IMR-90 (cell line): ENCODE results near the gene PTRHD1. TPM values are rescaled to one million over a fixed set of nuclear protein-coding genes. Genes with fewer than 3 reads are reported as not detected.
A peak's percentile ranks its signal among the peaks of the same experiment; 100 is the strongest.

ENCODE experiments used
- ATAC-seq: fragments of 200-7000 bp; cut with Tn5 transposase; 2 replicates; pipeline ENCODE4 v1.9.1; 2020; ENCODE audit warnings: low read depth, mild to moderate bottlenecking, moderate library complexity
- BruUV-seq: library from RNA; stranded (reverse); fragments of 400-500 nt; replicated peaks from 2 replicates; lab custom pipeline; 2021; lab: Mats Ljungman, UMichigan
- CTCF ChIA-PET: fragments of 300-600 bp; formaldehyde crosslinking; extraction: SDS; loops from one replicate; lab custom pipeline; 2021; ENCODE audit warnings: antibody characterized with exemption; lab: Yijun Ruan, JAX
- POLR2A ChIA-PET: fragments of 300-600 bp; sonication (Branson Sonifier 250); formaldehyde crosslinking; loops from one replicate; lab custom pipeline; 2022; ENCODE audit warnings: antibody characterized with exemption; ENCODE audit not compliant: unreplicated experiment; lab: Charles Lee
- DNase-seq: peaks from one replicate; pipeline ENCODE4 v3.0.0; 2013
- H2AFZ ChIP-seq: replicated peaks from 2 replicates; pipeline ENCODE3; 2013; ENCODE audit warnings: low read length, mild to moderate bottlenecking; ENCODE audit not compliant: poor library complexity
- H2AK5ac ChIP-seq: 2 replicates; pipeline ENCODE4 v1.6.1; 2013; ENCODE audit warnings: low read depth, low read length, inconsistent platforms
- H2AK9ac ChIP-seq: replicated peaks from 2 replicates; pipeline ENCODE3; 2013; ENCODE audit warnings: mild to moderate bottlenecking, low read depth, low read length, moderate library complexity; ENCODE audit not compliant: poor library complexity
- H2BK120ac ChIP-seq: 2 replicates; pipeline ENCODE4 v1.6.1; 2013; ENCODE audit warnings: low read depth, low read length, inconsistent platforms
- H2BK15ac ChIP-seq: 3 replicates; pipeline ENCODE4 v1.6.1; 2013; ENCODE audit warnings: low read depth, low read length, inconsistent platforms
- H2BK20ac ChIP-seq: 2 replicates; pipeline ENCODE4 v1.6.1; 2013; ENCODE audit warnings: low read depth, mild to moderate bottlenecking, inconsistent platforms, low read length, moderate library complexity
- H2BK5ac ChIP-seq: 2 replicates; pipeline ENCODE4 v1.6.1; 2013; ENCODE audit warnings: mild to moderate bottlenecking, low read depth, low read length, inconsistent platforms; ENCODE audit not compliant: poor library complexity, severe bottlenecking
- H3K14ac ChIP-seq: replicated peaks from 2 replicates; pipeline ENCODE4 v1.6.1; 2013; ENCODE audit warnings: low read depth, low read length, inconsistent platforms
- H3K18ac ChIP-seq: 2 replicates; pipeline ENCODE4 v1.6.1; 2013; ENCODE audit warnings: low read depth, low read length, control low read depth
- H3K23ac ChIP-seq: 2 replicates; pipeline ENCODE4 v1.6.1; 2013; ENCODE audit warnings: low read depth, low read length, inconsistent platforms
- H3K27ac ChIP-seq: 2 replicates; pipeline ENCODE4 v1.5.1; 2013; ENCODE audit warnings: mild to moderate bottlenecking, control low read depth, low read length; ENCODE audit not compliant: insufficient read depth
- H3K27me3 ChIP-seq: 2 replicates; pipeline ENCODE4 v1.6.1; 2013; ENCODE audit warnings: low read length; ENCODE audit not compliant: control insufficient read depth, insufficient read depth
- H3K36me3 ChIP-seq: 2 replicates; pipeline ENCODE4 v1.6.1; 2013; ENCODE audit warnings: low read length, mixed read lengths; ENCODE audit not compliant: control insufficient read depth, insufficient read depth
- H3K4ac ChIP-seq: 2 replicates; pipeline ENCODE4 v1.6.1; 2013; ENCODE audit warnings: low read depth, low read length, inconsistent platforms
- H3K4me1 ChIP-seq: 2 replicates; pipeline ENCODE4 v1.6.1; 2013; ENCODE audit warnings: low read length, mixed read lengths; ENCODE audit not compliant: control insufficient read depth, insufficient read depth
- H3K4me2 ChIP-seq: 2 replicates; pipeline ENCODE4 v1.6.1; 2013; ENCODE audit warnings: low read depth, mild to moderate bottlenecking, control low read depth, low read length, moderate library complexity
- H3K4me3 ChIP-seq: 2 replicates; pipeline ENCODE4 v1.5.1; 2013; ENCODE audit warnings: low read depth, mild to moderate bottlenecking, control low read depth, low read length, moderate library complexity; ENCODE audit not compliant: insufficient read depth
- H3K56ac ChIP-seq: 2 replicates; pipeline ENCODE4 v1.6.1; 2013; ENCODE audit warnings: low read length, inconsistent platforms; ENCODE audit not compliant: insufficient read depth; ENCODE audit errors: extremely low read depth
- H3K79me1 ChIP-seq, 2 experiments: 2 replicates each; pipeline ENCODE4 v1.6.1; 2013; ENCODE audit warnings: low read length in 2 of 2, inconsistent platforms in 1 of 2, low read depth in 1 of 2
- H3K9ac ChIP-seq: 2 replicates; pipeline ENCODE4 v1.6.1; 2013; ENCODE audit warnings: low read depth, low read length, control low read depth
- H3K9me1 ChIP-seq: 2 replicates; pipeline ENCODE4 v1.6.1; 2013; ENCODE audit warnings: low read length, inconsistent platforms; ENCODE audit not compliant: insufficient read depth
- H3K9me3 ChIP-seq: 2 replicates; pipeline ENCODE4 v1.6.1; 2013; ENCODE audit warnings: low read length; ENCODE audit not compliant: control insufficient read depth, insufficient read depth
- H4K20me1 ChIP-seq: 2 replicates; pipeline ENCODE4 v1.6.1; 2013; ENCODE audit warnings: low read length, inconsistent platforms; ENCODE audit not compliant: insufficient read depth
- H4K5ac ChIP-seq: 2 replicates; pipeline ENCODE4 v1.6.1; 2013; ENCODE audit warnings: mild to moderate bottlenecking, low read depth, low read length, control low read depth
- H4K8ac ChIP-seq, 2 experiments: 2 replicates each; pipeline ENCODE4 v1.6.1; 2013; ENCODE audit warnings: low read depth in 2 of 2, low read length in 2 of 2, control low read depth in 1 of 2, inconsistent platforms in 1 of 2
- H4K91ac ChIP-seq: 2 replicates; pipeline ENCODE4 v1.6.1; 2013; ENCODE audit warnings: low read depth, low read length, inconsistent platforms; ENCODE audit not compliant: insufficient read depth
- BHLHE40 ChIP-seq: fragments of 150-350 bp; IDR thresholded peaks from 2 replicates; pipeline ENCODE4 v1.6.1; 2016; ENCODE audit warnings: mild to moderate bottlenecking, low read depth, low read length
- CEBPB ChIP-seq: IDR thresholded peaks from 2 replicates; pipeline ENCODE4 v1.6.1; 2012; ENCODE audit warnings: low read depth, low read length, improper control_type of control experiment
- CHD1 ChIP-seq: IDR thresholded peaks from 2 replicates; pipeline ENCODE4 v1.6.1; 2012; ENCODE audit warnings: low read depth, low read length, improper control_type of control experiment
- FOS ChIP-seq: fragments of 150-350 bp; IDR thresholded peaks from 2 replicates; pipeline ENCODE4 v1.6.1; 2016; ENCODE audit warnings: low read depth, low read length
- MAFK ChIP-seq: IDR thresholded peaks from 2 replicates; pipeline ENCODE4 v1.6.1; 2012; ENCODE audit warnings: low read depth, low read length, improper control_type of control experiment
- MAZ ChIP-seq: IDR thresholded peaks from 2 replicates; pipeline ENCODE4 v1.6.1; 2012; ENCODE audit warnings: low read depth, mild to moderate bottlenecking, low read length, improper control_type of control experiment, moderate library complexity, borderline replicate concordance
- MXI1 ChIP-seq: IDR thresholded peaks from 2 replicates; pipeline ENCODE4 v1.6.1; 2012; ENCODE audit warnings: low read depth, mild to moderate bottlenecking, low read length, moderate library complexity, borderline replicate concordance
- NFE2L2 ChIP-seq: fragments of 150-350 bp; IDR thresholded peaks from 2 replicates; pipeline ENCODE4 v1.6.1; 2016; ENCODE audit warnings: low read depth, mild to moderate bottlenecking, low read length
- POLR2A ChIP-seq: IDR thresholded peaks from 2 replicates; pipeline ENCODE4 v1.6.1; 2012; ENCODE audit warnings: mild to moderate bottlenecking, low read depth, low read length
- RAD21 ChIP-seq: IDR thresholded peaks from 2 replicates; pipeline ENCODE4 v1.6.1; 2012; ENCODE audit warnings: low read length, improper control_type of control experiment
- RCOR1 ChIP-seq: IDR thresholded peaks from 2 replicates; pipeline ENCODE4 v1.6.1; 2012; ENCODE audit warnings: mild to moderate bottlenecking, low read length, improper control_type of control experiment; ENCODE audit not compliant: insufficient replicate concordance
- RFX5 ChIP-seq: IDR thresholded peaks from 2 replicates; pipeline ENCODE4 v1.8.0; 2012; ENCODE audit warnings: low read depth, mild to moderate bottlenecking, low read length, moderate library complexity
- SMC3 ChIP-seq: fragments of 150-350 bp; IDR thresholded peaks from 2 replicates; pipeline ENCODE4 v1.6.1; 2016; ENCODE audit warnings: low read depth, mild to moderate bottlenecking, antibody characterized with exemption, low read length, moderate library complexity
- WGBS, 2 experiments: methylation state at CpG; one replicate each; pipeline versions ENCODE4 v1.1.5 to v1.1.7; 2013; ENCODE audit warnings: missing lambda C conversion rate in 2 of 2; ENCODE audit not compliant: insufficient read length in 1 of 2; ENCODE audit errors: extremely low coverage in 2 of 2; 5-methylcytosine and 5-hydroxymethylcytosine counted together
- dilution Hi-C: fragments of 300-500 bp; cut with HindIII; formaldehyde crosslinking; loops from one replicate; pipeline ENCODE4 v1.14.3; 2018; ENCODE audit warnings: low sequenced_read_pairs; ENCODE audit not compliant: unreplicated experiment
- in situ Hi-C: fragments of 300-500 bp; cut with MboI; formaldehyde crosslinking; loops from 3 replicates; pipeline ENCODE4 v1.14.3; 2019; ENCODE audit warnings: low sequenced_read_pairs, inconsistent platforms, mixed read lengths
- intact Hi-C: fragments of 100-400 bp; cut with micrococcal nuclease; formaldehyde crosslinking; loops from 2 replicates; pipeline ENCODE4 v1.10.0; 2022
- polyA plus RNA-seq, 3 experiments: library from polyadenylated mRNA; depleted of rRNA; stranded (reverse); fragments of >200 nt; gene quantifications; 2 replicates each; pipeline ENCODE4 v1.2.3, GENCODE V29; 2012; ENCODE audit warnings: low replicate concordance in 1 of 3
- total RNA-seq: library from RNA; depleted of rRNA; stranded (reverse); fragments of >200 nt; gene quantifications from 2 replicates; pipeline ENCODE4 v1.2.3, GENCODE V29; 2012
- TF ChIP-seq, protein P1 (sequence below): conservative IDR thresholded peaks from 2 replicates; pipeline ENCODE4 v1.5.1; 2012; ENCODE audit warnings: mild to moderate bottlenecking, low read depth, low read length, improper control_type of control experiment
- TF ChIP-seq, protein P2 (sequence below): fragments of 150-350 bp; IDR thresholded peaks from 2 replicates; pipeline ENCODE4 v1.6.1; 2016; ENCODE audit warnings: low read depth, mild to moderate bottlenecking, low read length, moderate library complexity, borderline replicate concordance
- TF ChIP-seq, protein P3 (sequence below): fragments of 150-350 bp; IDR thresholded peaks from 2 replicates; pipeline ENCODE4 v1.6.1; 2017; ENCODE audit warnings: mild to moderate bottlenecking, antibody characterized with exemption, low read length, low read depth

The PTRHD1 gene
- total and polyA plus RNA-seq, 2 of the 4 experiments (the other 2 are of a cell fraction), result 11.7 to 30.9 TPM

DNA sequence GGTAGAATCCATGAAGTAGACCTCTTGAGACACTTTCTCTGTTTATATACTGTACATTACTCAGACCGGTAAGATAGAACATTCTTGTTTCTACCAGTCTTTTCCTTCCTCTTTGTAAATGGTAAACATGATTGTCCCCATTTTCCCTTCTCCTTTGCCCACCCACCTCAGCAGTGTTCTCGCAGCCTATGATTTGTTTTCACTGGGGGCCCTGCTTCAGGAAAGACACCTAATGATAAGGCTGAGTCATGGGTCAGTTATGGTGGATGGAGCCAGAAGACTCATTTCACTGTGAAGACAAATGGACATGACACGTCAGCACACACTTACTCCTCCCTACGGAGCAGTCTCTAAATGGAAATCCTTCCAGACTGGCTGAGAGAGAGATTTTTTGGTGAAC, 23.7 kb upstream of the PTRHD1 start:
- Histone ChIP-seq H2AK9ac (peak overlapping the region; percentile 58), H4K5ac (peak overlapping the region; percentile 70; the same call in 1 of the 2 replicates), H3K4me2 (peak overlapping the region; percentile 31), H3K56ac (peak overlapping the region; percentile 51; the same call in 1 of the 2 replicates), H3K27me3 (no peaks in the 10 kb centered on the region), H3K9ac (no peak overlapping the region), H3K4me1 (peaks cover 17% of the 10 kb centered on the region), H3K9me1 (peaks cover 14% of the 10 kb centered on the region), H4K91ac (peak overlapping the region; percentile 86; the same call in 1 of the 2 replicates), H3K27ac (peak overlapping the region; percentile 75; the same call in 1 of the 2 replicates), H3K36me3 (peaks cover 34% of the 10 kb centered on the region), H3K14ac (peak overlapping the region; percentile 55; the same call in 1 of the 2 replicates), H3K79me1 (peaks cover 40 to 64% of the 10 kb centered on the region in 2 experiments), H2BK20ac (peak overlapping the region; percentile 70; the same call in 1 of the 2 replicates), H2BK120ac (peak overlapping the region; percentile 82), H2AK5ac (peak overlapping the region; percentile 94; the same call in 1 of the 2 replicates), H4K20me1 (peaks cover 10% of the 10 kb centered on the region; the same call in 1 of the 2 replicates), H3K9me3 (no peaks in the 10 kb centered on the region), H2BK15ac (peak overlapping the region; percentile 87; the same call in 1 of the 3 replicates), H3K4ac (peak overlapping the region; percentile 87; the same call in 1 of the 2 replicates), H3K4me3 (no peak overlapping the region), H2AFZ (peak overlapping the region; percentile 2), H4K8ac (peak overlapping the region; percentile 10 to 85; a peak in 3 of 4 replicates), H3K18ac (peak overlapping the region; percentile 81; the same call in 1 of the 2 replicates), H2BK5ac (peak overlapping the region; percentile 83), H3K23ac (peak overlapping the region; percentile 78; the same call in 1 of the 2 replicates)
- no TSS peak for BruUV-seq
- CTCF ChIA-PET, result no interaction called here
- intact Hi-C loops, result no loop called here
- TF ChIP-seq MAZ (no peak), CEBPB (no peak), POLR2A (no peak), SMC3 (no peak), RCOR1 (no peak), MAFK (peak; percentile 28; the same call in 1 of the 2 replicates), RFX5 (no peak), NFE2L2 (peak; percentile 65), BHLHE40 (no peak), FOS (peak; percentile 80), RAD21 (no peak), MXI1 (no peak), CHD1 (no peak)
- TF ChIP-seq, protein P1, sequence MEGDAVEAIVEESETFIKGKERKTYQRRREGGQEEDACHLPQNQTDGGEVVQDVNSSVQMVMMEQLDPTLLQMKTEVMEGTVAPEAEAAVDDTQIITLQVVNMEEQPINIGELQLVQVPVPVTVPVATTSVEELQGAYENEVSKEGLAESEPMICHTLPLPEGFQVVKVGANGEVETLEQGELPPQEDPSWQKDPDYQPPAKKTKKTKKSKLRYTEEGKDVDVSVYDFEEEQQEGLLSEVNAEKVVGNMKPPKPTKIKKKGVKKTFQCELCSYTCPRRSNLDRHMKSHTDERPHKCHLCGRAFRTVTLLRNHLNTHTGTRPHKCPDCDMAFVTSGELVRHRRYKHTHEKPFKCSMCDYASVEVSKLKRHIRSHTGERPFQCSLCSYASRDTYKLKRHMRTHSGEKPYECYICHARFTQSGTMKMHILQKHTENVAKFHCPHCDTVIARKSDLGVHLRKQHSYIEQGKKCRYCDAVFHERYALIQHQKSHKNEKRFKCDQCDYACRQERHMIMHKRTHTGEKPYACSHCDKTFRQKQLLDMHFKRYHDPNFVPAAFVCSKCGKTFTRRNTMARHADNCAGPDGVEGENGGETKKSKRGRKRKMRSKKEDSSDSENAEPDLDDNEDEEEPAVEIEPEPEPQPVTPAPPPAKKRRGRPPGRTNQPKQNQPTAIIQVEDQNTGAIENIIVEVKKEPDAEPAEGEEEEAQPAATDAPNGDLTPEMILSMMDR, result no peak
- TF ChIP-seq, protein P2, sequence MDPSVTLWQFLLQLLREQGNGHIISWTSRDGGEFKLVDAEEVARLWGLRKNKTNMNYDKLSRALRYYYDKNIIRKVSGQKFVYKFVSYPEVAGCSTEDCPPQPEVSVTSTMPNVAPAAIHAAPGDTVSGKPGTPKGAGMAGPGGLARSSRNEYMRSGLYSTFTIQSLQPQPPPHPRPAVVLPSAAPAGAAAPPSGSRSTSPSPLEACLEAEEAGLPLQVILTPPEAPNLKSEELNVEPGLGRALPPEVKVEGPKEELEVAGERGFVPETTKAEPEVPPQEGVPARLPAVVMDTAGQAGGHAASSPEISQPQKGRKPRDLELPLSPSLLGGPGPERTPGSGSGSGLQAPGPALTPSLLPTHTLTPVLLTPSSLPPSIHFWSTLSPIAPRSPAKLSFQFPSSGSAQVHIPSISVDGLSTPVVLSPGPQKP, result no peak
- TF ChIP-seq, protein P3, sequence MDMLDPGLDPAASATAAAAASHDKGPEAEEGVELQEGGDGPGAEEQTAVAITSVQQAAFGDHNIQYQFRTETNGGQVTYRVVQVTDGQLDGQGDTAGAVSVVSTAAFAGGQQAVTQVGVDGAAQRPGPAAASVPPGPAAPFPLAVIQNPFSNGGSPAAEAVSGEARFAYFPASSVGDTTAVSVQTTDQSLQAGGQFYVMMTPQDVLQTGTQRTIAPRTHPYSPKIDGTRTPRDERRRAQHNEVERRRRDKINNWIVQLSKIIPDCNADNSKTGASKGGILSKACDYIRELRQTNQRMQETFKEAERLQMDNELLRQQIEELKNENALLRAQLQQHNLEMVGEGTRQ, result no peak
- DNase-seq, result peak; percentile 94
- ATAC-seq, result peak; percentile 81
- POLR2A ChIA-PET, result no interaction called here
- dilution Hi-C loops, result no loop called here
- in situ Hi-C loops, result no loop called here
- no CpG with 5 or more reads among the region's 4 CpGs for WGBS, 2 experiments
